ENCODE results near the gene STAC2. TPM values are rescaled to one million over a fixed set of nuclear protein-coding genes. Genes with fewer than 3 reads are reported as not detected.

STAC2 gene
- total RNA-seq, 1 experiment from 2014 or later, result 0.17 TPM

GRCh38 chr17:39170558-39170957 is 55.2 kb downstream of the STAC2 start:
- no peaks in the 10 kb centered on the region for H3K4me1 ChIP-seq (replicated peaks; ENCODE audit: insufficient read depth)
- no peak for TF ChIP-seq EZH2 (IDR thresholded peaks at IDR 0.05; ENCODE audit: low read depth)
- TF ChIP-seq, protein P1, sequence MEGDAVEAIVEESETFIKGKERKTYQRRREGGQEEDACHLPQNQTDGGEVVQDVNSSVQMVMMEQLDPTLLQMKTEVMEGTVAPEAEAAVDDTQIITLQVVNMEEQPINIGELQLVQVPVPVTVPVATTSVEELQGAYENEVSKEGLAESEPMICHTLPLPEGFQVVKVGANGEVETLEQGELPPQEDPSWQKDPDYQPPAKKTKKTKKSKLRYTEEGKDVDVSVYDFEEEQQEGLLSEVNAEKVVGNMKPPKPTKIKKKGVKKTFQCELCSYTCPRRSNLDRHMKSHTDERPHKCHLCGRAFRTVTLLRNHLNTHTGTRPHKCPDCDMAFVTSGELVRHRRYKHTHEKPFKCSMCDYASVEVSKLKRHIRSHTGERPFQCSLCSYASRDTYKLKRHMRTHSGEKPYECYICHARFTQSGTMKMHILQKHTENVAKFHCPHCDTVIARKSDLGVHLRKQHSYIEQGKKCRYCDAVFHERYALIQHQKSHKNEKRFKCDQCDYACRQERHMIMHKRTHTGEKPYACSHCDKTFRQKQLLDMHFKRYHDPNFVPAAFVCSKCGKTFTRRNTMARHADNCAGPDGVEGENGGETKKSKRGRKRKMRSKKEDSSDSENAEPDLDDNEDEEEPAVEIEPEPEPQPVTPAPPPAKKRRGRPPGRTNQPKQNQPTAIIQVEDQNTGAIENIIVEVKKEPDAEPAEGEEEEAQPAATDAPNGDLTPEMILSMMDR (conservative IDR thresholded peaks at IDR 0.05), result no peak
- no peaks in the 10 kb centered on the region; the same call in 1 of the 2 replicates for H3F3A ChIP-seq (ENCODE audit: insufficient read depth, low read depth)
- no peaks in the 10 kb centered on the region for H3K9me3 ChIP-seq (ENCODE audit: insufficient read depth, low read depth)
- H3K27ac ChIP-seq, result no peak overlapping the region
- no peaks in the 10 kb centered on the region for H4K20me1 ChIP-seq (ENCODE audit: insufficient read depth)
- H3K4me3 ChIP-seq, result no peak overlapping the region
- no peaks in the 10 kb centered on the region for H3K36me3 ChIP-seq (ENCODE audit: low read depth)
- no peak for DNase-seq
- CTCF ChIA-PET, result no interaction called here
- H3K27me3 ChIP-seq (ENCODE audit: insufficient read depth, low read depth), result peaks cover 8% of the 10 kb centered on the region; the same call in 1 of the 2 replicates
- no peaks in the 10 kb centered on the region for H3K9me2 ChIP-seq (ENCODE audit: insufficient read depth)
- no peak overlapping the region for H2AFZ ChIP-seq
- intact Hi-C loops (cut with micrococcal nuclease; ENCODE audit: unreplicated experiment), result no loop called here
- BruUV-seq (replicated peaks), result no TSS peak
- POLR2A ChIA-PET (ENCODE audit: unreplicated experiment), result no interaction called here
- no peaks in the 10 kb centered on the region for H3K79me2 ChIP-seq (ENCODE audit: low read depth)
- H3K4me2 ChIP-seq, result no peak overlapping the region

DNA sequence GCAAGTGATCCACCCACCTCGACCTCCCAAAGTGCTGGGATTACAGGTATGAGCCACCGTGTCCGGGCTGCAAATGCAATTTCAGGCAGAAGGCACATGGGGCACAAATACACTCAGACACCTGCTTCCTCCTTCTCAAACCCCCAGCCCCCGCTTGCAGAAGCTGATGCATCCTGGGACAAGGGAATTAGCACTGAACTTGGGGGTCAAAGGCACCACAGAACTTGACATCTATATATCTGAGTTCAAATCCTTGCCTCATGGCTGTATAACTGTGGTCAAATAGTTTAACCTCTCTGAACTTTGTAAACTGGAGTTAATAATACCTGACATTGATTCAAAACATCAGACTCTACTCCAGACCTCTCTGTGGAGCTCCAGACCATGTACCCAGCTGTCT is 55.6 kb downstream of the STAC2 start:
- DNase-seq, result no peak
- CTCF ChIA-PET, result interaction anchor here (0.6 kb wide), 1 partner anchor 187 kb away, joined by 5 read pairs; no protein-coding TSS in a partner anchor
- no peaks in the 10 kb centered on the region for H3K4me1 ChIP-seq (replicated peaks; ENCODE audit: insufficient read depth)
- no peak overlapping the region for H3K4me2 ChIP-seq
- no peaks in the 10 kb centered on the region for H3K36me3 ChIP-seq (ENCODE audit: low read depth)
- TF ChIP-seq, protein P1 (conservative IDR thresholded peaks at IDR 0.05), result no peak
- no peak for TF ChIP-seq EZH2 (IDR thresholded peaks at IDR 0.05; ENCODE audit: low read depth)
- intact Hi-C loops (cut with micrococcal nuclease; ENCODE audit: unreplicated experiment), result no loop called here
- no peaks in the 10 kb centered on the region for H3K9me3 ChIP-seq (ENCODE audit: insufficient read depth, low read depth)
- no peaks in the 10 kb centered on the region for H3K79me2 ChIP-seq (ENCODE audit: low read depth)
- BruUV-seq (replicated peaks), result no TSS peak
- no peak overlapping the region for H3K4me3 ChIP-seq
- H3F3A ChIP-seq (ENCODE audit: insufficient read depth, low read depth), result no peaks in the 10 kb centered on the region; the same call in 1 of the 2 replicates
- H3K27ac ChIP-seq, result no peak overlapping the region
- no peaks in the 10 kb centered on the region for H4K20me1 ChIP-seq (ENCODE audit: insufficient read depth)
- POLR2A ChIA-PET (ENCODE audit: unreplicated experiment), result no interaction called here
- no peak overlapping the region for H2AFZ ChIP-seq
- peaks cover 8% of the 10 kb centered on the region; the same call in 1 of the 2 replicates for H3K27me3 ChIP-seq (ENCODE audit: insufficient read depth, low read depth)
- H3K9me2 ChIP-seq (ENCODE audit: insufficient read depth), result no peaks in the 10 kb centered on the region

- Histone ChIP-seq H3K79me2 (ENCODE audit: low read depth) (no peaks in the 10 kb centered on the region), H3K27me3 (ENCODE audit: insufficient read depth, low read depth) (peaks cover 8% of the 10 kb centered on the region; the same call in 1 of the 2 replicates), H3K27ac (no peak overlapping the region), H3K4me3 (no peak overlapping the region), H2AFZ (no peak overlapping the region), H3K9me3 (ENCODE audit: insufficient read depth, low read depth) (no peaks in the 10 kb centered on the region), H4K20me1 (ENCODE audit: insufficient read depth) (no peaks in the 10 kb centered on the region), H3K4me2 (no peak overlapping the region), H3K36me3 (ENCODE audit: low read depth) (no peaks in the 10 kb centered on the region), H3F3A (ENCODE audit: insufficient read depth, low read depth) (no peaks in the 10 kb centered on the region; the same call in 1 of the 2 replicates), H3K9me2 (ENCODE audit: insufficient read depth) (no peaks in the 10 kb centered on the region), H3K4me1 (replicated peaks; ENCODE audit: insufficient read depth) (no peaks in the 10 kb centered on the region)
- BruUV-seq (replicated peaks), result no TSS peak
- intact Hi-C loops (cut with micrococcal nuclease; ENCODE audit: unreplicated experiment), result no loop called here
- ChIA-PET CTCF (interaction anchor here (0.6 to 0.7 kb wide), 2 partner anchors 84 to 187 kb away, joined by 5 to 16 read pairs; no protein-coding TSS in a partner anchor), POLR2A (ENCODE audit: unreplicated experiment) (no interaction called here)
- no peak for TF ChIP-seq EZH2 (IDR thresholded peaks at IDR 0.05; ENCODE audit: low read depth)
- TF ChIP-seq, protein P1 (conservative IDR thresholded peaks at IDR 0.05), result no peak
- no peak for DNase-seq
These were observed 56.2 kb downstream of the STAC2 start for GRCh38 chr17:39169518-39169917.

All from PC-9 (cell line).